BE2C (cell line): ENCODE data around the gene TAF13.

Source experiments
- DNase-seq: peaks from one replicate; pipeline ENCODE4 v3.0.0-alpha.2; 2020
- H3K27me3 ChIP-seq: fragments of 250-450 bp; sonication (Bioruptor Pico); 2 replicates; pipeline ENCODE4 v1.5.1; 2020; ENCODE audit warnings: mild to moderate bottlenecking
- H3K36me3 ChIP-seq: fragments of 250-450 bp; sonication (Bioruptor Pico); 2 replicates; pipeline ENCODE4 v1.5.1; 2020; ENCODE audit warnings: mild to moderate bottlenecking
- H3K4me1 ChIP-seq: fragments of 250-450 bp; sonication (Bioruptor Pico); 2 replicates; pipeline ENCODE4 v1.5.1; 2020
- H3K4me3 ChIP-seq: 2 replicates; pipeline ENCODE4 v1.5.1; 2011; ENCODE audit warnings: low read depth, low read length
- H3K9me3 ChIP-seq: fragments of 250-450 bp; sonication (Bioruptor Pico); 2 replicates; pipeline ENCODE4 v1.5.1; 2020
- CTCF ChIP-seq: IDR thresholded peaks from 2 replicates; pipeline ENCODE4 v1.5.1; 2012; ENCODE audit warnings: mild to moderate bottlenecking, low read depth, low read length

The TAF13 gene

GRCh38 chr1:109113590-109114341 is 38.0 kb upstream of the TAF13 start, which contains the start of gene ELAPOR1:
ELAPOR1 (plus strand) TSS chr1:109114115; CDS start chr1:109114184, 69 bp downstream.
- peak; percentile 49 for DNase-seq
- peak within 1 kb of the TSS; percentile 38 for H3K4me3 ChIP-seq
- H3K4me1 ChIP-seq: 0 out of 2 replicates have a peak, but pooled peaks cover 3% of the 10 kb centered on the region
- H3K27me3 ChIP-seq: peaks cover 26% of the 10 kb centered on the region
- no peaks in the 10 kb centered on the region for H3K9me3 ChIP-seq
- no peaks in the 10 kb centered on the region for H3K36me3 ChIP-seq
- no peak for TF ChIP-seq CTCF

- peak; percentile 97 for DNase-seq
- Histone ChIP-seq H3K4me1 (0 out of 2 replicates have a peak, but pooled peaks cover 3% of the 10 kb centered on the region), H3K4me3 (peak overlapping the region; percentile 25), H3K9me3 (no peaks in the 10 kb centered on the region), H3K27me3 (peaks cover 26% of the 10 kb centered on the region), H3K36me3 (no peaks in the 10 kb centered on the region)
- peak; percentile 98 for TF ChIP-seq CTCF
Observed at GRCh38 chr1:109112652-109113285, 37.0 kb upstream of the TAF13 start.

GRCh38 chr1:109112056-109112651 is 36.4 kb upstream of the TAF13 start:
- TF ChIP-seq CTCF: peak; percentile 38
- H3K27me3 ChIP-seq: peaks cover 26% of the 10 kb centered on the region
- H3K9me3 ChIP-seq: no peaks in the 10 kb centered on the region
- DNase-seq: no peak
- no peaks in the 10 kb centered on the region for H3K36me3 ChIP-seq
- H3K4me1 ChIP-seq: 0 out of 2 replicates have a peak, but pooled peaks cover 3% of the 10 kb centered on the region
- peak overlapping the region; percentile 22; the same call in 1 of the 2 replicates for H3K4me3 ChIP-seq

GRCh38 chr1:109111386-109112055 is 35.7 kb upstream of the TAF13 start:
- Histone ChIP-seq H3K4me1 (0 out of 2 replicates have a peak, but pooled peaks cover 3% of the 10 kb centered on the region), H3K4me3 (no peak overlapping the region), H3K36me3 (no peaks in the 10 kb centered on the region), H3K27me3 (peaks cover 26% of the 10 kb centered on the region), H3K9me3 (no peaks in the 10 kb centered on the region)
- no peak for DNase-seq
- TF ChIP-seq CTCF: no peak

- Histone ChIP-seq H3K4me1 (0 out of 2 replicates have a peak, but pooled peaks cover 3% of the 10 kb centered on the region), H3K36me3 (no peaks in the 10 kb centered on the region), H3K27me3 (peaks cover 27% of the 10 kb centered on the region), H3K9me3 (no peaks in the 10 kb centered on the region), H3K4me3 (no peak overlapping the region)
- DNase-seq: no peak
- TF ChIP-seq CTCF: no peak
Observed at GRCh38 chr1:109109906-109110305, 34.1 kb upstream of the TAF13 start.
